Dedifferentiated amniotic fluid mesenchymal stem cell (primary cell): ENCODE results near the gene CTDNEP1.
"Not testable (repeated sequence)": the region's sequence is repeated elsewhere in the genome, so short reads cannot be mapped to it uniquely, and the experiment has no call there.

ENCODE experiments used
- DNase-seq: peaks from one replicate; pipeline ENCODE4 v3.0.0-alpha.2; 2016; ENCODE audit errors: extremely low spot score

The CTDNEP1 gene

GRCh38 chr17:7248796-7249195 lies 2.7 kb downstream of the CTDNEP1 start:
- DNase-seq = no peak

GRCh38 chr17:7246779-7247178 lies 4.8 kb downstream of the CTDNEP1 start:
- no peak for DNase-seq

GRCh38 chr17:7243838-7244237 lies 7.7 kb downstream of the CTDNEP1 start:
- not testable (repeated sequence) for DNase-seq

GRCh38 chr17:7243453-7243729 lies 8.1 kb downstream of the CTDNEP1 start:
- DNase-seq = no peak

GRCh38 chr17:7242717-7243452 lies 8.6 kb downstream of the CTDNEP1 start:
- peak; percentile 96 for DNase-seq

GRCh38 chr17:7241783-7242716 lies 9.5 kb downstream of the CTDNEP1 start, which contains the start of gene GABARAP:
Gene GABARAP (minus strand): TSS chr17:7242449. CDS start chr17:7242330, 119 bp downstream.
- DNase-seq = peak; percentile 86

GRCh38 chr17:7241090-7241733 lies 10.3 kb downstream of the CTDNEP1 start:
- DNase-seq = no peak

GRCh38 chr17:7240375-7240774 lies 11.2 kb downstream of the CTDNEP1 start:
- DNase-seq = no peak

GRCh38 chr17:7239091-7240027 lies 12.2 kb downstream of the CTDNEP1 start, which contains the start of gene PHF23:
Gene PHF23 (minus strand): TSS chr17:7239457. CDS start chr17:7239279, 178 bp downstream.
- DNase-seq = peak; percentile 99

- no peak for DNase-seq
Measured at GRCh38 chr17:7238420-7239090, 13.0 kb downstream of the CTDNEP1 start.

- DNase-seq = peak; percentile 19
Measured at GRCh38 chr17:7237761-7238419, 13.6 kb downstream of the CTDNEP1 start.

- DNase-seq = no peak
Measured at GRCh38 chr17:7237266-7237760, 14.2 kb downstream of the CTDNEP1 start.

GRCh38 chr17:7236808-7237207 lies 14.7 kb downstream of the CTDNEP1 start:
- no peak for DNase-seq

- no peak for DNase-seq
Measured at GRCh38 chr17:7235693-7236665, 15.6 kb downstream of the CTDNEP1 start.

GRCh38 chr17:7234083-7234951 lies 17.2 kb downstream of the CTDNEP1 start, which contains the start of gene DVL2:
Gene DVL2 (minus strand): TSS chr17:7234517. CDS start chr17:7234262, 255 bp downstream.
- DNase-seq = peak; percentile 90

- DNase-seq = peak; percentile 42
Measured at GRCh38 chr17:7233701-7234082, 17.8 kb downstream of the CTDNEP1 start.

GRCh38 chr17:7232114-7232513 lies 19.4 kb downstream of the CTDNEP1 start:
- DNase-seq = no peak

- no peak for DNase-seq
Measured at GRCh38 chr17:7229504-7229903, 22.0 kb downstream of the CTDNEP1 start.
